Stimulated activated CD4-positive, alpha-beta T cell treated with anti-CD3 and anti-CD28 coated beads, Interleukin-4, amount 100 ng/mL, for 1 hour (primary cell): ENCODE results near the gene PALM.
A peak's percentile ranks its signal among the peaks of the same experiment; 100 is the strongest.
"Not testable (repeated sequence)": the region's sequence is repeated elsewhere in the genome, so short reads cannot be mapped to it uniquely, and the experiment has no call there.

Experiments used
- DNase-seq: peaks from one replicate; pipeline ENCODE4 v3.0.0-alpha.2; 2020

Gene PALM

GRCh38 chr19:679418-680286 lies 29.1 kb upstream of the PALM start:
- DNase-seq, result peak; percentile 39

- DNase-seq, result peak; percentile 100
Measured at GRCh38 chr19:680287-681028, 28.3 kb upstream of the PALM start.

GRCh38 chr19:681029-682019 lies 27.4 kb upstream of the PALM start:
- peak; percentile 93 for DNase-seq

GRCh38 chr19:682678-683320 lies 25.9 kb upstream of the PALM start:
- no peak for DNase-seq

- no peak for DNase-seq
Measured at GRCh38 chr19:685454-685931, 23.2 kb upstream of the PALM start.

- no peak for DNase-seq
Measured at GRCh38 chr19:686589-687297, 22.0 kb upstream of the PALM start.

GRCh38 chr19:687569-688166 lies 21.1 kb upstream of the PALM start:
- DNase-seq, result no peak

- no peak for DNase-seq
Measured at GRCh38 chr19:688214-688613, 20.5 kb upstream of the PALM start.

- DNase-seq, result no peak
Measured at GRCh38 chr19:688992-689391, 19.7 kb upstream of the PALM start.

GRCh38 chr19:690203-690602 lies 18.5 kb upstream of the PALM start:
- no peak for DNase-seq

- no peak for DNase-seq
Measured at GRCh38 chr19:694481-695351, 14.0 kb upstream of the PALM start.

- DNase-seq, result no peak
Measured at GRCh38 chr19:695352-695949, 13.3 kb upstream of the PALM start, which contains the start of gene PRSS57. Gene PRSS57 (minus strand): TSS chr19:695452. CDS start chr19:695430, 22 bp downstream.

GRCh38 chr19:698529-698928 lies 10.2 kb upstream of the PALM start:
- not testable (repeated sequence) for DNase-seq

- not testable (repeated sequence) for DNase-seq
Measured at GRCh38 chr19:699885-700284, 8.8 kb upstream of the PALM start.

- DNase-seq, result not testable (repeated sequence)
Measured at GRCh38 chr19:702847-703246, 5.9 kb upstream of the PALM start.

- DNase-seq, result no peak
Measured at GRCh38 chr19:703329-703650, 5.4 kb upstream of the PALM start.

GRCh38 chr19:703651-704446 lies 4.9 kb upstream of the PALM start:
- DNase-seq, result peak; percentile 64

- peak; percentile 10 for DNase-seq
Measured at GRCh38 chr19:704447-704741, 4.3 kb upstream of the PALM start.
